ENCODE data around the gene DUSP10.

DNA sequence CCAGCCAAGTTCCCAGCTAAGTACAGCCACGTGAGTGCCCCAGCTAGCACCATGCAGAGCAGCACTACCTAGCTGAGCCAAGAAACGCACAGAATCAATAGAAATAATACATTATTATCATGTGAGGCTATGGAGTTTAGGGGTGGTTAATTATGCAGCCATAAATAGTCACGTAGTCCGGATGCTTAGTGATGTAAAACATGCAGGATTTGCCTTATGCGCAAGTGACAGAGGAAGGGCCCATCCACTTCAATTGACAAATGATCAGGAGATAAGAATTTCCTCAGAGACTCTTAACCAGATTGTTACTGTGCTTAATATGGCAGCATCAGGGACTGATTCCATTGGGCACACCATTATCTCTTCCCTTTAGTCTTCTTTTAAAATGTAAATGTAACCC, 44.8 kb upstream of the DUSP10 start:
- TF ChIP-seq GATA2 (IDR thresholded peaks at IDR 0.05; ENCODE audit: low read depth, low read length) (no peak), GATA3 (IDR thresholded peaks at IDR 0.05; ENCODE audit: low read depth, low read length) (no peak)

All from SH-SY5Y (cell line).